ENCODE measurements around the gene FIGLA. TPM values are rescaled to one million over a fixed set of nuclear protein-coding genes. Genes with fewer than 3 reads are reported as not detected.

FIGLA gene
- total RNA-seq, 1 experiment from 2014 or later = not detected

GRCh38 chr2:70735071-70735470, 55.4 kb downstream of the FIGLA start:
- no peaks in the 10 kb centered on the region for H3K36me3 ChIP-seq (ENCODE audit: insufficient read depth, low read length, poor library complexity, severe bottlenecking)
- DNase-seq (ENCODE audit: low spot score) = peak; percentile 13
- no peak overlapping the region for H3K27ac ChIP-seq (ENCODE audit: low read depth, low read length, poor library complexity, severe bottlenecking)
- POLR2A ChIA-PET (ENCODE audit: low non-redundant PET) = no interaction called here
- intact Hi-C loops (cut with micrococcal nuclease; ENCODE audit: unreplicated experiment) = no loop called here
- H3K4me3 ChIP-seq (ENCODE audit: low read depth, low read length, poor library complexity, severe bottlenecking) = no peak overlapping the region
- CTCF ChIA-PET = no interaction called here
- BruUV-seq (replicated peaks) = no TSS peak
- TF ChIP-seq, protein P1, sequence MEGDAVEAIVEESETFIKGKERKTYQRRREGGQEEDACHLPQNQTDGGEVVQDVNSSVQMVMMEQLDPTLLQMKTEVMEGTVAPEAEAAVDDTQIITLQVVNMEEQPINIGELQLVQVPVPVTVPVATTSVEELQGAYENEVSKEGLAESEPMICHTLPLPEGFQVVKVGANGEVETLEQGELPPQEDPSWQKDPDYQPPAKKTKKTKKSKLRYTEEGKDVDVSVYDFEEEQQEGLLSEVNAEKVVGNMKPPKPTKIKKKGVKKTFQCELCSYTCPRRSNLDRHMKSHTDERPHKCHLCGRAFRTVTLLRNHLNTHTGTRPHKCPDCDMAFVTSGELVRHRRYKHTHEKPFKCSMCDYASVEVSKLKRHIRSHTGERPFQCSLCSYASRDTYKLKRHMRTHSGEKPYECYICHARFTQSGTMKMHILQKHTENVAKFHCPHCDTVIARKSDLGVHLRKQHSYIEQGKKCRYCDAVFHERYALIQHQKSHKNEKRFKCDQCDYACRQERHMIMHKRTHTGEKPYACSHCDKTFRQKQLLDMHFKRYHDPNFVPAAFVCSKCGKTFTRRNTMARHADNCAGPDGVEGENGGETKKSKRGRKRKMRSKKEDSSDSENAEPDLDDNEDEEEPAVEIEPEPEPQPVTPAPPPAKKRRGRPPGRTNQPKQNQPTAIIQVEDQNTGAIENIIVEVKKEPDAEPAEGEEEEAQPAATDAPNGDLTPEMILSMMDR (conservative IDR thresholded peaks at IDR 0.05; ENCODE audit: low read depth, low read length) = no peak
- no peak for TF ChIP-seq EZH2 (IDR thresholded peaks at IDR 0.05; ENCODE audit: borderline replicate concordance, low read depth, low read length, poor library complexity, severe bottlenecking)
- no peaks in the 10 kb centered on the region for H3K9me3 ChIP-seq (ENCODE audit: low read depth, low read length, poor library complexity, severe bottlenecking)
- H3K4me1 ChIP-seq (ENCODE audit: insufficient read depth, low read length, poor library complexity, severe bottlenecking) = peaks cover 3% of the 10 kb centered on the region
- H3K27me3 ChIP-seq (replicated peaks; ENCODE audit: insufficient read depth, low read depth, low read length, poor library complexity) = no peaks in the 10 kb centered on the region

- CTCF ChIA-PET = no interaction called here
- POLR2A ChIA-PET (ENCODE audit: low non-redundant PET) = no interaction called here
- no peaks in the 10 kb centered on the region for H3K27me3 ChIP-seq (replicated peaks; ENCODE audit: insufficient read depth, low read depth, low read length, poor library complexity)
- no peaks in the 10 kb centered on the region for H3K9me3 ChIP-seq (ENCODE audit: low read depth, low read length, poor library complexity, severe bottlenecking)
- no peak for DNase-seq (ENCODE audit: low spot score)
- TF ChIP-seq, protein P1 (conservative IDR thresholded peaks at IDR 0.05; ENCODE audit: low read depth, low read length) = no peak
- no TSS peak for BruUV-seq (replicated peaks)
- intact Hi-C loops (cut with micrococcal nuclease; ENCODE audit: unreplicated experiment) = no loop called here
- no peak overlapping the region for H3K4me3 ChIP-seq (ENCODE audit: low read depth, low read length, poor library complexity, severe bottlenecking)
- no peak overlapping the region for H3K27ac ChIP-seq (ENCODE audit: low read depth, low read length, poor library complexity, severe bottlenecking)
- peaks cover 3% of the 10 kb centered on the region for H3K4me1 ChIP-seq (ENCODE audit: insufficient read depth, low read length, poor library complexity, severe bottlenecking)
- no peaks in the 10 kb centered on the region for H3K36me3 ChIP-seq (ENCODE audit: insufficient read depth, low read length, poor library complexity, severe bottlenecking)
These were observed 56.7 kb downstream of the FIGLA start for GRCh38 chr2:70733646-70734180.

- Histone ChIP-seq H3K9me3 (ENCODE audit: low read depth, low read length, poor library complexity, severe bottlenecking) (no peaks in the 10 kb centered on the region), H3K36me3 (ENCODE audit: insufficient read depth, low read length, poor library complexity, severe bottlenecking) (no peaks in the 10 kb centered on the region), H3K27ac (ENCODE audit: low read depth, low read length, poor library complexity, severe bottlenecking) (no peak overlapping the region), H3K4me1 (ENCODE audit: insufficient read depth, low read length, poor library complexity, severe bottlenecking) (peaks cover 3% of the 10 kb centered on the region), H3K4me3 (ENCODE audit: low read depth, low read length, poor library complexity, severe bottlenecking) (no peak overlapping the region), H3K27me3 (replicated peaks; ENCODE audit: insufficient read depth, low read depth, low read length, poor library complexity) (no peaks in the 10 kb centered on the region)
- intact Hi-C loops (cut with micrococcal nuclease; ENCODE audit: unreplicated experiment) = no loop called here
- ChIA-PET CTCF (no interaction called here), POLR2A (ENCODE audit: low non-redundant PET) (no interaction called here)
- no TSS peak for BruUV-seq (replicated peaks)
- no peak for DNase-seq (ENCODE audit: low spot score)
- TF ChIP-seq, protein P1 (conservative IDR thresholded peaks at IDR 0.05; ENCODE audit: low read depth, low read length) = no peak
- TF ChIP-seq EZH2 (IDR thresholded peaks at IDR 0.05; ENCODE audit: borderline replicate concordance, low read depth, low read length, poor library complexity, severe bottlenecking) = no peak
These were observed 57.4 kb downstream of the FIGLA start for GRCh38 chr2:70732766-70733645.

All from A673 (cell line).